ENCODE measurements around the gene RPL27A.

The RPL27A gene

DNA sequence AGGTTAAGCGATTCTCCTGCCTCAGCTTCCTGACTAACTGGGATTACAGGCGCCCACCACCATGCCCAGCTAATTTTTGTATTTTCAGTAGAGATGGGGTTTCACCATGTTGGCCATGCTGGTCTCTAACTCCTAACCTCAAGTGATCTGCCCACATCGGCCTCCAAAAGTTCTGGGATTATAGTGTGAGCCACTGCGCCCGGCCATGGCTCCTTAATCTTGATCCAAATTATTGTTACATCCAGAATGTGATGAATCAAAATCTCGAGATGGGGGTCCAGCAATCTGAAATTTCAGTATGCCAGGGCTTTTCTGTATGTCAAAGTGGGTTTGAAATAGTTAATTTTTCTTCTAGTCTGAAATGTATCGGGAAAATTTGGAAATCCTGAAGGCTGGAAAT is 3.7 kb downstream of the RPL27A start:
- H3K27ac ChIP-seq (ENCODE audit: low read depth, low read length): peak overlapping the region; percentile 100
- peaks cover 68% of the 10 kb centered on the region for H3K79me2 ChIP-seq (ENCODE audit: control insufficient read depth, low read length)
- peaks cover 13% of the 10 kb centered on the region for H4K20me1 ChIP-seq (ENCODE audit: control insufficient read depth, insufficient read depth, low read depth, low read length)

DNA sequence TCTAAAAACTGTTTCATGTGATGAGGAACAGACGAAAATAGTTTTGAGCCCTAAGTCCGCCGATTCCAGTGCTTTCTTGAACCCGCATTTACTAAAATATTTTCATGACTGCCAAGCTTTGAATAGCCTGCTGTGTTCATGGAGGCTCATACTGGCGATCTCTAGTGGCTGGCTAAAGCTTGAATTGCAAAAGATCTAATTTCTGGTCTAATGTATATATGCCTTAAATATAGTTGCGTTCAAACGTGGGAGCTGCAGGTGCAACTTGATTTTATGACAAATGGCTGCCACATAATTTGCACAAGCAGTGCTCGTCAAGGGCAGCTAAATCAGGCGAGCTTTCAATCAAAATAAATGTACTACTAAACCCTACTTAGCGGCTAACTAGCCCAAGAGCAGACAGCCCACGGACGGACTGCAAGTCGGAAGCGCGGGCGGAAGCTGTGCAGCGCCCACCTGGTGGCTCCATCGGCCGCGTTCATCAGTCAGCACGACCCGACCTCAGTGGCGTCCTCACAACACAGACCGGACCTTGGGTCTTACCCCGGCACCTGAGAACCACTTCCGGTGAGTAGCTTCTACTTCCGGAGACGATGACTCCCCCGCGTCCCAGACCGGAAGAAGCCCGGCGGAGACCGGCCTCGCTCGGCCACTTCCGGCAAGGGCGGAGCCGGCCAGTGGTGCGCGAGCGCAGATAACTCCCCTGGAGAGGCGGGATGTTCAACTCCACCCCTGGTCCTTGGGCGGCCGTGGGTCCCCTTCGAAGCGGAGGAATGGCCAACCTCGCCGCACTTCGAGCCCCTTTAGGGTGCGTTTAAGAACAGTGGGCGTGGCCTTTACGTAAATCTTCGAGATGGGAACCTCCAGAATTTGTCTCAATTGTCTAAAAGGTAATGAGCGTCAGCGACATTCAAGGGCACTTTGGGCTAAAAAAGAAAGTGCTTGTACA is 6.1 kb downstream of the RPL27A start:
- H3K9me3 ChIP-seq (ENCODE audit: control insufficient read depth, insufficient read depth, low read length): no peaks in the 10 kb centered on the region
- peak overlapping the region; percentile 97 for H3K4me3 ChIP-seq (ENCODE audit: low read length)
- H4K20me1 ChIP-seq (ENCODE audit: control insufficient read depth, insufficient read depth, low read depth, low read length): peaks cover 13% of the 10 kb centered on the region
- H3K4me2 ChIP-seq (ENCODE audit: low read length): peak overlapping the region; percentile 93
- peaks cover 62% of the 10 kb centered on the region for H3K4me1 ChIP-seq (ENCODE audit: control insufficient read depth, low read length)
- H3K27ac ChIP-seq (ENCODE audit: low read depth, low read length): peak overlapping the region; percentile 100
- TF ChIP-seq EZH2phosphoT487 (IDR thresholded peaks at IDR 0.05; ENCODE audit: borderline replicate concordance, low read length): no peak
- TF ChIP-seq, protein P1, sequence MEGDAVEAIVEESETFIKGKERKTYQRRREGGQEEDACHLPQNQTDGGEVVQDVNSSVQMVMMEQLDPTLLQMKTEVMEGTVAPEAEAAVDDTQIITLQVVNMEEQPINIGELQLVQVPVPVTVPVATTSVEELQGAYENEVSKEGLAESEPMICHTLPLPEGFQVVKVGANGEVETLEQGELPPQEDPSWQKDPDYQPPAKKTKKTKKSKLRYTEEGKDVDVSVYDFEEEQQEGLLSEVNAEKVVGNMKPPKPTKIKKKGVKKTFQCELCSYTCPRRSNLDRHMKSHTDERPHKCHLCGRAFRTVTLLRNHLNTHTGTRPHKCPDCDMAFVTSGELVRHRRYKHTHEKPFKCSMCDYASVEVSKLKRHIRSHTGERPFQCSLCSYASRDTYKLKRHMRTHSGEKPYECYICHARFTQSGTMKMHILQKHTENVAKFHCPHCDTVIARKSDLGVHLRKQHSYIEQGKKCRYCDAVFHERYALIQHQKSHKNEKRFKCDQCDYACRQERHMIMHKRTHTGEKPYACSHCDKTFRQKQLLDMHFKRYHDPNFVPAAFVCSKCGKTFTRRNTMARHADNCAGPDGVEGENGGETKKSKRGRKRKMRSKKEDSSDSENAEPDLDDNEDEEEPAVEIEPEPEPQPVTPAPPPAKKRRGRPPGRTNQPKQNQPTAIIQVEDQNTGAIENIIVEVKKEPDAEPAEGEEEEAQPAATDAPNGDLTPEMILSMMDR (IDR thresholded peaks at IDR 0.05; ENCODE audit: low read depth, low read length, poor library complexity, severe bottlenecking): peak; percentile 26
- peaks cover 56% of the 10 kb centered on the region for H3K79me2 ChIP-seq (ENCODE audit: control insufficient read depth, low read length)
- H3K36me3 ChIP-seq (ENCODE audit: control insufficient read depth, low read length): peaks cover 93% of the 10 kb centered on the region
- no peaks in the 10 kb centered on the region for H3K9me2 ChIP-seq (replicated peaks; ENCODE audit: control insufficient read depth, low read length)
- H3K27me3 ChIP-seq (ENCODE audit: control insufficient read depth, low read length): no peaks in the 10 kb centered on the region
- peaks cover 57% of the 10 kb centered on the region for H3F3A ChIP-seq (ENCODE audit: control insufficient read depth, insufficient read depth)

More for the DNA sequence above, 3.7 kb downstream of the RPL27A start:
- H3K9me3 ChIP-seq (ENCODE audit: control insufficient read depth, insufficient read depth, low read length): no peaks in the 10 kb centered on the region
- peak overlapping the region; percentile 97 for H3K4me3 ChIP-seq (ENCODE audit: low read length)
- peaks cover 67% of the 10 kb centered on the region for H3K4me1 ChIP-seq (ENCODE audit: control insufficient read depth, low read length)
- TF ChIP-seq EZH2phosphoT487 (IDR thresholded peaks at IDR 0.05; ENCODE audit: borderline replicate concordance, low read length): no peak
- TF ChIP-seq, protein P1 (IDR thresholded peaks at IDR 0.05; ENCODE audit: low read depth, low read length, poor library complexity, severe bottlenecking): no peak
- peaks cover 86% of the 10 kb centered on the region for H3K36me3 ChIP-seq (ENCODE audit: control insufficient read depth, low read length)
- no peaks in the 10 kb centered on the region for H3K27me3 ChIP-seq (ENCODE audit: control insufficient read depth, low read length)
- peak overlapping the region; percentile 93 for H3K4me2 ChIP-seq (ENCODE audit: low read length)
- H3F3A ChIP-seq (ENCODE audit: control insufficient read depth, insufficient read depth): peaks cover 65% of the 10 kb centered on the region
- H3K9me2 ChIP-seq (replicated peaks; ENCODE audit: control insufficient read depth, low read length): no peaks in the 10 kb centered on the region

DNA sequence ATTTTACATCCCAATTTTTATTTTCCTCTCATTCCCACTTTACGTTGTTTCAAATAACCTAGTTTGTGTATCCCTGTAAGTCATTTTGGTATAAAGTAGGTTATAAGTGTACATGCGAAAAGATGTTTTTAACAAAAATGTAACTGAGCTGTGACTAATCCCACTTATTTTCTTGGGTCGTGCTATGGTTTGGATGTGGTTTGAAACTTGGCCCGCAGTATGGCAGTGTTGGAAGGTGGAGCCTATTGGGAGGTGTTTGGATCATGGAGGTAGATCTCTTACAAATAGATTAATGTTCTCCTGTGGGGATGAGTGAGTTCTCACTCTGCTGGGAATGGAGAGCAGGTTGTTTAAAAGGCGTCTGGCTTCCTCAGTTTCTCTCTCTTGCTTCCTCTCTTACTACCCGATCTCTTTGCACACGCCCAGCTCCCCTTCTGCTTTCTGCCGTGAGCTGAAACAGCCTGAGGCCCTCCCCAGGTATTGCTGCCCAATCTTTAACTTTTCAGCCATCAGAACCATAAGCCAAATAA is 7.2 kb downstream of the RPL27A start:
- no peaks in the 10 kb centered on the region for H3K9me2 ChIP-seq (replicated peaks; ENCODE audit: control insufficient read depth, low read length)
- TF ChIP-seq, protein P1 (IDR thresholded peaks at IDR 0.05; ENCODE audit: low read depth, low read length, poor library complexity, severe bottlenecking): no peak
- TF ChIP-seq EZH2phosphoT487 (IDR thresholded peaks at IDR 0.05; ENCODE audit: borderline replicate concordance, low read length): no peak
- H3K27ac ChIP-seq (ENCODE audit: low read depth, low read length): peak overlapping the region; percentile 100
- H3K36me3 ChIP-seq (ENCODE audit: control insufficient read depth, low read length): peaks cover 91% of the 10 kb centered on the region
- peaks cover 54% of the 10 kb centered on the region for H3K4me1 ChIP-seq (ENCODE audit: control insufficient read depth, low read length)
- peaks cover 4% of the 10 kb centered on the region; the same call in 1 of the 2 replicates for H4K20me1 ChIP-seq (ENCODE audit: control insufficient read depth, insufficient read depth, low read depth, low read length)
- H3K9me3 ChIP-seq (ENCODE audit: control insufficient read depth, insufficient read depth, low read length): no peaks in the 10 kb centered on the region
- no peaks in the 10 kb centered on the region for H3K27me3 ChIP-seq (ENCODE audit: control insufficient read depth, low read length)
- H3K4me3 ChIP-seq (ENCODE audit: low read length): peak overlapping the region; percentile 97
- peaks cover 46% of the 10 kb centered on the region for H3F3A ChIP-seq (ENCODE audit: control insufficient read depth, insufficient read depth)
- peak overlapping the region; percentile 93 for H3K4me2 ChIP-seq (ENCODE audit: low read length)
- H3K79me2 ChIP-seq (ENCODE audit: control insufficient read depth, low read length): peaks cover 45% of the 10 kb centered on the region
